ENCODE results near the gene RNF41. TPM values are rescaled to one million over a fixed set of nuclear protein-coding genes. Genes with fewer than 3 reads are reported as not detected.

Gene RNF41
- total RNA-seq, 1 experiment from 2014 or later: 48.1 TPM

GRCh38 chr12:56243731-56244181, 22.0 kb upstream of the RNF41 start:
- DNase-seq (ENCODE audit: low read depth): no peak

GRCh38 chr12:56242986-56243385, 21.3 kb upstream of the RNF41 start:
- no peak for DNase-seq (ENCODE audit: low read depth)

GRCh38 chr12:56241424-56242303, 19.9 kb upstream of the RNF41 start:
- DNase-seq (ENCODE audit: low read depth): no peak

- no peak for DNase-seq (ENCODE audit: low read depth)
These were observed 15.8 kb upstream of the RNF41 start for GRCh38 chr12:56237552-56237951.

GRCh38 chr12:56236985-56237384, 15.3 kb upstream of the RNF41 start:
- no peak for DNase-seq (ENCODE audit: low read depth)

GRCh38 chr12:56236091-56236490, 14.4 kb upstream of the RNF41 start:
- no peak for DNase-seq (ENCODE audit: low read depth)

GRCh38 chr12:56234746-56235436, 13.2 kb upstream of the RNF41 start:
- DNase-seq (ENCODE audit: low read depth): no peak

GRCh38 chr12:56231184-56231582, 9.5 kb upstream of the RNF41 start:
- DNase-seq (ENCODE audit: low read depth): no peak

- DNase-seq (ENCODE audit: low read depth): no peak
These were observed 8.9 kb upstream of the RNF41 start for GRCh38 chr12:56230432-56231183.

GRCh38 chr12:56229916-56230431, 8.3 kb upstream of the RNF41 start, which contains the start of gene SLC39A5:
Gene SLC39A5 (plus strand): TSS chr12:56230051. CDS start chr12:56231275, 1,224 bp downstream.
- no peak for DNase-seq (ENCODE audit: low read depth)

GRCh38 chr12:56229082-56229481, 7.4 kb upstream of the RNF41 start:
- DNase-seq (ENCODE audit: low read depth): no peak

- DNase-seq (ENCODE audit: low read depth): no peak
These were observed 3.2 kb upstream of the RNF41 start for GRCh38 chr12:56224954-56225353.

- peak; percentile 99 for DNase-seq (ENCODE audit: low read depth)
These were observed 2.5 kb upstream of the RNF41 start, which contains the start of gene NABP2 for GRCh38 chr12:56224102-56224701. Gene NABP2 (plus strand): TSS chr12:56224342. CDS start chr12:56224857, 515 bp downstream.

- no peak for DNase-seq (ENCODE audit: low read depth)
These were observed 1.9 kb upstream of the RNF41 start for GRCh38 chr12:56223571-56224101.

GRCh38 chr12:56222531-56222895, 791 bp upstream of the RNF41 start:
- DNase-seq (ENCODE audit: low read depth): no peak

GRCh38 chr12:56221232-56221756, 428 bp downstream of the RNF41 start:
- DNase-seq (ENCODE audit: low read depth): peak; percentile 65

GRCh38 chr12:56220611-56221231, 1.0 kb downstream of the RNF41 start:
- DNase-seq (ENCODE audit: low read depth): no peak

- DNase-seq (ENCODE audit: low read depth): no peak
These were observed 1.9 kb downstream of the RNF41 start for GRCh38 chr12:56219840-56220239.

- no peak for DNase-seq (ENCODE audit: low read depth)
These were observed 5.3 kb downstream of the RNF41 start for GRCh38 chr12:56216461-56216860.

- DNase-seq (ENCODE audit: low read depth): no peak
These were observed 7.8 kb downstream of the RNF41 start for GRCh38 chr12:56213878-56214277.
